Measurements from ENCODE around the gene UQCC3. TPM values are rescaled to one million over a fixed set of nuclear protein-coding genes. Genes with fewer than 3 reads are reported as not detected.
A peak's percentile ranks its signal among the peaks of the same experiment; 100 is the strongest.

Gene UQCC3
- total and polyA plus RNA-seq, 2 of the 13 experiments (the other 11 are each of a cell fraction or from before 2014, with no cell fraction given): 7.7 to 16.0 TPM

DNA sequence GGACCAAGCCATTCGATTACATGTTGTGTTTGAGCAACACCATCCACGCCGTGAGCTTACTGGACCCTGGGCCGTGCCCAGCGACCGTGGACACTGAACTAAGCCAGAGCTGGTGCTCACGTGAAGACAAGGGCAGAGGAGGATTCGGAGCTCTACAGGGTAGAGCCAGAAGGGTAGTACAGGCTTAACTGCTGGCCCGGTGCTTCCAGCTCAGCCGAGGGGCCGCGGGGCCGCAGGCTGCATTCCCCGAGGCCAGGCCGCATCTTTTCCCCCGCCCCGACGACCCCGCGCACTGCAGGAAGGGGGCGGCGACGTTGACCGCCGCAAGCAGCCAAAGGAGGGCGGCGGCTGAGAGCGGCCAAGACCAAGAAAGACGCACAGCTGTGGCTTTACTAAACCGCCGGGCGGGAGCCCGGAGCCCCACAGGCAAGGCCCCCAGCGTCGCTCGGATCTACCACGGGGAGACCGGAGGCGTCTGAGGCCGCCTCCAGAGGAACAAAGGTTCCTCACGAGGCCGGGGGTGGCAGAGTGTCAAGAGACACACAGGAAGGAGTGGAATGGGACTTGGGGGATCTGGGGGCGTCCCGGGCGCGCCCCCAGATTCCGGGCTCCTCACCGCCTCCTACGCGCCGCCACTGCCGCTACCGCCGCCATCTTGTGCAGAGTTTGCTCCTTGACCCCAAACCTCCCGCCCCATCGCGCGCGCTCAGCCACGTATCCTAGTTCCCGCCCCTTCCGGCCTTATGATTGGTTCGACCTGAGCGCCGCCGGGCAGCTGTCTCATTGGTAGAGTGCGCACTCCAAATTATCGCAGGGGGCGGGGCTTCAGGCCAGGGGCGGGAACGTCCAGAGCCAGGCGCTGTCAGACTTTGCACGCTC lies 25.3 kb upstream of the UQCC3 start, which contains the start of gene GANAB (continued):
- TF ChIP-seq, protein P1, sequence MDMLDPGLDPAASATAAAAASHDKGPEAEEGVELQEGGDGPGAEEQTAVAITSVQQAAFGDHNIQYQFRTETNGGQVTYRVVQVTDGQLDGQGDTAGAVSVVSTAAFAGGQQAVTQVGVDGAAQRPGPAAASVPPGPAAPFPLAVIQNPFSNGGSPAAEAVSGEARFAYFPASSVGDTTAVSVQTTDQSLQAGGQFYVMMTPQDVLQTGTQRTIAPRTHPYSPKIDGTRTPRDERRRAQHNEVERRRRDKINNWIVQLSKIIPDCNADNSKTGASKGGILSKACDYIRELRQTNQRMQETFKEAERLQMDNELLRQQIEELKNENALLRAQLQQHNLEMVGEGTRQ (IDR thresholded peaks at IDR 0.05; ENCODE audit: low read depth, low read length): no peak
- TF ChIP-seq, protein P1 (CRISPR knock-in tag; IDR thresholded peaks at IDR 0.05; ENCODE audit: borderline replicate concordance): no peak
- TF ChIP-seq, protein P2, sequence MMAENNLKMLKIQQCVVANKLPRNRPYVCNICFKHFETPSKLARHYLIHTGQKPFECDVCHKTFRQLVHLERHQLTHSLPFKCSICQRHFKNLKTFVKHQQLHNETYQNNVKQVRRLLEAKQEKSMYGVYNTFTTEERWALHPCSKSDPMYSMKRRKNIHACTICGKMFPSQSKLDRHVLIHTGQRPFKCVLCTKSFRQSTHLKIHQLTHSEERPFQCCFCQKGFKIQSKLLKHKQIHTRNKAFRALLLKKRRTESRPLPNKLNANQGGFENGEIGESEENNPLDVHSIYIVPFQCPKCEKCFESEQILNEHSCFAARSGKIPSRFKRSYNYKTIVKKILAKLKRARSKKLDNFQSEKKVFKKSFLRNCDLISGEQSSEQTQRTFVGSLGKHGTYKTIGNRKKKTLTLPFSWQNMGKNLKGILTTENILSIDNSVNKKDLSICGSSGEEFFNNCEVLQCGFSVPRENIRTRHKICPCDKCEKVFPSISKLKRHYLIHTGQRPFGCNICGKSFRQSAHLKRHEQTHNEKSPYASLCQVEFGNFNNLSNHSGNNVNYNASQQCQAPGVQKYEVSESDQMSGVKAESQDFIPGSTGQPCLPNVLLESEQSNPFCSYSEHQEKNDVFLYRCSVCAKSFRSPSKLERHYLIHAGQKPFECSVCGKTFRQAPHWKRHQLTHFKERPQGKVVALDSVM (CRISPR knock-in tag; IDR thresholded peaks at IDR 0.05): 0 out of 2 replicates have a peak, but pooled peaks have one; percentile 10
- TF ChIP-seq ZNF761 (CRISPR knock-in tag; conservative IDR thresholded peaks at IDR 0.05) (0 out of 2 replicates have a peak, but pooled peaks have one; percentile 67), ZZZ3 (CRISPR knock-in tag; IDR thresholded peaks at IDR 0.05; ENCODE audit: borderline replicate concordance) (no peak; the same call in 1 of the 2 replicates), SOX6 (IDR thresholded peaks at IDR 0.05) (no peak), SOX6 (CRISPR knock-in tag; IDR thresholded peaks at IDR 0.05) (0 out of 2 replicates have a peak, but pooled peaks have one; percentile 9), ZNF292 (CRISPR knock-in tag; IDR thresholded peaks at IDR 0.05; ENCODE audit: borderline replicate concordance, low read depth) (0 out of 2 replicates have a peak, but pooled peaks have one; percentile 33), NR2F2 (IDR thresholded peaks at IDR 0.05; ENCODE audit: borderline replicate concordance, low read depth) (peak; percentile 40; the same call in 1 of the 2 replicates), ZNF354B (CRISPR knock-in tag; IDR thresholded peaks at IDR 0.05) (no peak), XRCC5 (optimal IDR thresholded peaks at IDR 0.05; ENCODE audit: low read length) (peak; percentile 31), RELA (CRISPR knock-in tag; IDR thresholded peaks at IDR 0.05) (no peak), ZNF878 (CRISPR knock-in tag; IDR thresholded peaks at IDR 0.05) (peak; percentile 43; the same call in 1 of the 2 replicates), ZNF773 (CRISPR knock-in tag; IDR thresholded peaks at IDR 0.05; ENCODE audit: borderline replicate concordance) (0 out of 2 replicates have a peak, but pooled peaks have one; percentile 28), ELF1 (CRISPR knock-in tag; IDR thresholded peaks at IDR 0.05) (peak; percentile 48; the same call in 1 of the 2 replicates)
- TF ChIP-seq, protein P3, sequence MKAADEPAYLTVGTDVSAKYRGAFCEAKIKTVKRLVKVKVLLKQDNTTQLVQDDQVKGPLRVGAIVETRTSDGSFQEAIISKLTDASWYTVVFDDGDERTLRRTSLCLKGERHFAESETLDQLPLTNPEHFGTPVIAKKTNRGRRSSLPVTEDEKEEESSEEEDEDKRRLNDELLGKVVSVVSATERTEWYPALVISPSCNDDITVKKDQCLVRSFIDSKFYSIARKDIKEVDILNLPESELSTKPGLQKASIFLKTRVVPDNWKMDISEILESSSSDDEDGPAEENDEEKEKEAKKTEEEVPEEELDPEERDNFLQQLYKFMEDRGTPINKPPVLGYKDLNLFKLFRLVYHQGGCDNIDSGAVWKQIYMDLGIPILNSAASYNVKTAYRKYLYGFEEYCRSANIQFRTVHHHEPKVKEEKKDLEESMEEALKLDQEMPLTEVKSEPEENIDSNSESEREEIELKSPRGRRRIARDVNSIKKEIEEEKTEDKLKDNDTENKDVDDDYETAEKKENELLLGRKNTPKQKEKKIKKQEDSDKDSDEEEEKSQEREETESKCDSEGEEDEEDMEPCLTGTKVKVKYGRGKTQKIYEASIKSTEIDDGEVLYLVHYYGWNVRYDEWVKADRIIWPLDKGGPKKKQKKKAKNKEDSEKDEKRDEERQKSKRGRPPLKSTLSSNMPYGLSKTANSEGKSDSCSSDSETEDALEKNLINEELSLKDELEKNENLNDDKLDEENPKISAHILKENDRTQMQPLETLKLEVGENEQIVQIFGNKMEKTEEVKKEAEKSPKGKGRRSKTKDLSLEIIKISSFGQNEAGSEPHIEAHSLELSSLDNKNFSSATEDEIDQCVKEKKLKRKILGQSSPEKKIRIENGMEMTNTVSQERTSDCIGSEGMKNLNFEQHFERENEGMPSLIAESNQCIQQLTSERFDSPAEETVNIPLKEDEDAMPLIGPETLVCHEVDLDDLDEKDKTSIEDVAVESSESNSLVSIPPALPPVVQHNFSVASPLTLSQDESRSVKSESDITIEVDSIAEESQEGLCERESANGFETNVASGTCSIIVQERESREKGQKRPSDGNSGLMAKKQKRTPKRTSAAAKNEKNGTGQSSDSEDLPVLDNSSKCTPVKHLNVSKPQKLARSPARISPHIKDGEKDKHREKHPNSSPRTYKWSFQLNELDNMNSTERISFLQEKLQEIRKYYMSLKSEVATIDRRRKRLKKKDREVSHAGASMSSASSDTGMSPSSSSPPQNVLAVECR (CRISPR knock-in tag; IDR thresholded peaks at IDR 0.05; ENCODE audit: borderline replicate concordance): peak; percentile 65; the same call in 1 of the 2 replicates
- TF ChIP-seq, protein P4, sequence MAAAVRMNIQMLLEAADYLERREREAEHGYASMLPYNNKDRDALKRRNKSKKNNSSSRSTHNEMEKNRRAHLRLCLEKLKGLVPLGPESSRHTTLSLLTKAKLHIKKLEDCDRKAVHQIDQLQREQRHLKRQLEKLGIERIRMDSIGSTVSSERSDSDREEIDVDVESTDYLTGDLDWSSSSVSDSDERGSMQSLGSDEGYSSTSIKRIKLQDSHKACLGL (CRISPR knock-in tag; IDR thresholded peaks at IDR 0.05): peak; percentile 54; the same call in 1 of the 2 replicates
- TF ChIP-seq, protein P5, sequence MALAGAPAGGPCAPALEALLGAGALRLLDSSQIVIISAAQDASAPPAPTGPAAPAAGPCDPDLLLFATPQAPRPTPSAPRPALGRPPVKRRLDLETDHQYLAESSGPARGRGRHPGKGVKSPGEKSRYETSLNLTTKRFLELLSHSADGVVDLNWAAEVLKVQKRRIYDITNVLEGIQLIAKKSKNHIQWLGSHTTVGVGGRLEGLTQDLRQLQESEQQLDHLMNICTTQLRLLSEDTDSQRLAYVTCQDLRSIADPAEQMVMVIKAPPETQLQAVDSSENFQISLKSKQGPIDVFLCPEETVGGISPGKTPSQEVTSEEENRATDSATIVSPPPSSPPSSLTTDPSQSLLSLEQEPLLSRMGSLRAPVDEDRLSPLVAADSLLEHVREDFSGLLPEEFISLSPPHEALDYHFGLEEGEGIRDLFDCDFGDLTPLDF (CRISPR knock-in tag; IDR thresholded peaks at IDR 0.05): peak; percentile 87; the same call in 1 of the 2 replicates
